Heart left ventricle (tissue), 16 donors: ENCODE data around the gene MSANTD4. TPM values are rescaled to one million over a fixed set of nuclear protein-coding genes. Genes with fewer than 3 reads are reported as not detected.
"Not testable (repeated sequence)": the region's sequence is repeated elsewhere in the genome, so short reads cannot be mapped to it uniquely, and the experiment has no call there.

ENCODE experiments used
- ATAC-seq, 4 donors: fragments of 200-7000 bp; cut with Tn5 transposase; one replicate each; pipeline ENCODE4 v1.9.1; 2020 to 2022; ENCODE audit warnings: moderate library complexity in 4 of 4, mild to moderate bottlenecking in 3 of 4, moderate number of reproducible peaks in 1 of 4
- DNase-seq, 5 donors: peaks; one replicate each; pipeline ENCODE4 v3.0.0-alpha.2; 2020
- H3K27ac ChIP-seq, 12 donors: fragments of 200-600 bp; sonication (generic) in 4 of 12; one replicate each; pipeline versions ENCODE4 v1.5.0 to v1.8.0; 2016 to 2022; ENCODE audit warnings: mild to moderate bottlenecking in 2 of 12
- H3K27me3 ChIP-seq, 9 donors: fragments of 200-600 bp; sonication (generic) in 2 of 9; one replicate each; pipeline versions ENCODE4 v1.5.1 to v1.8.0; 2016 to 2022; ENCODE audit warnings: mild to moderate bottlenecking in 3 of 9
- H3K36me3 ChIP-seq, 9 donors: fragments of 200-600 bp; sonication (generic) in 2 of 9; one replicate each; pipeline versions ENCODE4 v1.5.0 to v1.8.0; 2018 to 2022; ENCODE audit warnings: mild to moderate bottlenecking in 2 of 9
- H3K4me1 ChIP-seq, 12 donors: fragments of 200-600 bp; sonication (generic) in 4 of 12; one replicate each; pipeline versions ENCODE4 v1.5.0 to v1.8.0; 2016 to 2022; ENCODE audit warnings: mild to moderate bottlenecking in 3 of 12
- H3K4me3 ChIP-seq, 12 donors: fragments of 200-600 bp; sonication (generic) in 4 of 12; one replicate each; pipeline versions ENCODE4 v1.5.0 to v1.8.0; 2017 to 2022; ENCODE audit warnings: mild to moderate bottlenecking in 9 of 12, moderate library complexity in 4 of 12
- H3K9me3 ChIP-seq, 12 donors: fragments of 200-600 bp; sonication (generic) in 4 of 12; one replicate each; pipeline versions ENCODE4 v1.5.0 to v1.8.0; 2016 to 2022; ENCODE audit warnings: mild to moderate bottlenecking in 1 of 12
- POLR2A ChIP-seq, 2 donors: fragments of 450-650 bp; IDR thresholded peaks; one replicate each; pipeline ENCODE4 v1.6.1; 2017; ENCODE audit warnings: antibody characterized with exemption in 2 of 2, mild to moderate bottlenecking in 2 of 2, moderate library complexity in 2 of 2
- WGBS, 4 donors: extraction: QIAGEN DNeasy Blood & Tissue Kit in 2 of 4; methylation state at CpG; one replicate each; pipeline versions ENCODE4 v1.1.5 to v1.1.7; 2013 to 2018; 5-methylcytosine and 5-hydroxymethylcytosine counted together
- intact Hi-C, 10 donors: fragments of 100-400 bp; cut with DNase I; formaldehyde crosslinking; loops; one replicate each; pipeline versions ENCODE4 v1.11.1 to v1.14.2; 2022
- polyA plus RNA-seq, 2 donors: library from polyadenylated mRNA; stranded (reverse); fragments of 200-250 nt; gene quantifications; one replicate each; pipeline ENCODE4 v1.2.3, GENCODE V29; 2013
- total RNA-seq, 9 donors: library from RNA; depleted of rRNA in 2 of 9; stranded (reverse); fragments of >200 nt in 2 of 9; fragmentation: NEBNext Ultra II Directional in 3 of 9; extraction: Animal tissue kit (Norgen Biotek cat#: 25700) in 3 of 9; gene quantifications; one replicate each; pipeline versions ENCODE4 v1.1.0 to v1.2.4, GENCODE V29; 2016 to 2023
- TF ChIP-seq, protein P1 (sequence below), 12 donors: fragments of 200-600 bp; sonication (generic) in 4 of 12; IDR thresholded peaks; one replicate each; pipeline versions ENCODE4 v1.5.0 to v1.8.0; 2018 to 2022; ENCODE audit warnings: antibody characterized with exemption in 12 of 12, mild to moderate bottlenecking in 5 of 12
- donor health status: ischemic (EF 13 %, LVEDD 7.1; RV severe dilation, severe dysfunction).
- donor health status: healthy with polysubstance abuse.
- donor health status: DM: no; HTN: yes; CAD: no.
- donor health status: DM: no; HTN: no; CAD: no.
- donor health status: ischemic (EF 25% LVEDD 6.9; RV normal size, moderate dysfunction).
- donor health status: ischemic (EF 25% LVEDD 5.7; RV mildly dilated, moderate dysfunction).
- donor health status: healthy.
- donor health status: DM: yes; HTN: yes; CAD: no.
- donor health status: ischemic (EF 35%, LVEDD 5.7; RV mildly dilated, moderate dysfunction).
- donor health status: nonischemic (EF 11% LVEDD 7.7; RV severe dilation, severe dysfunction).
- donor health status: DM: yes; HTN: yes; CAD: no.
- donor health status: PGD.
- donor health status: ischemic (EF 29% LVEDD 5.4; RV normal size, mild dysfunction).
- donor health status: nonischemic (EF 23%, LVEDD 6.1; RV moderate dilation, normal function).

Gene MSANTD4
- total and polyA plus RNA-seq, 11 donors, result 7.3 to 28.7 (median 19.7) TPM

DNA sequence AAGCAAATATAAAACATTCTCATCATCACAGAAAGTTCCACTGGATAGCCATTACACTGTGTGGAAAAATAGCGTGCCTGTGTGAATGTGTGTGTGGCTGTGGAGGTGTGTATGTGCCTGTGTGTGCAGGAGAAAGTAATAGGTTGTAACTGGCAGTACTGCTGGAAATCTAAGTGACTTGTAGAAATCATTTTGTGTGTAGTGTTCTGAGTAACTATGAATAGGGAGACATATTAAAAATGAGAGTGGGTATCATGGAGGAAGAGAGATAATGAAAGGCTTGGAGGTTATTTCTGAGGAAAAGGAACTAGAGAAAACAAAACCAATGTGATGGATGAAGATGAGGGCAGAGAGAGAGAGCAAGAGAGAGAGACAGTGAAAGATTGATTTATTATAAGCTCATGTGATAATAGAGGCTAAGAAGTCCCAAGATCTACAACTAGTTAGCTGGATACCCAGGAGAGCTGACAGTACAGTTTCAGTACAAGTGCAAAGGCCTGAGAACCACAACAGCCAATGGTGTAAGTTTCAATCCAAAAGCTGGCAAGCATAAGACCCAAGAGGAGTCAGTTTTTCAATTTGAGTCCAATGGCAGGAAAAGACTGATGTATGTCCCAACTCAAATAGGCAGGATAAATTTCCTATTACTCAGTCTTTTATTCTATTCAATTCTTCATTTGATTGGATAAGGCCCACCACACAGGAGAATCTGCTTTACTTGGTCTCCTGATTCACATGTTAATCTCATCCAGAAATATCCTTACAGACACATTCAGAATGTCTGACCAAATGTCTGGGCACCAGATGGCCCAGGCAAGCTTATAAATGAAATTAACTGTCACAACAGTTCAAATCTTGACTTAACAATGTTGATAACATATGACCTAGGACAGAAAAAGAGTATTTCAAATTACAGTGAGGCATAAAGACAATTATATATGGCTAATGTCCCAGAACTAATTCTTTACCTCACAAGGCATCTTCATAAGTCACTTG lies 40.2 kb upstream of the MSANTD4 start:
- WGBS, 4 donors, result 91 to 100% (median 96%) methylated on average over 1 of the region's 1 CpG
- Histone ChIP-seq H3K27ac (no peak overlapping the region), H3K27me3 (no peaks in the 10 kb centered on the region), H3K4me3 (no peak overlapping the region), H3K4me1 (no peaks in the 10 kb centered on the region), H3K9me3 (no peaks in the 10 kb centered on the region), H3K36me3 (peaks cover 0 to 13% (median 0%) of the 10 kb centered on the region in 9 donors)
- TF ChIP-seq, protein P1, sequence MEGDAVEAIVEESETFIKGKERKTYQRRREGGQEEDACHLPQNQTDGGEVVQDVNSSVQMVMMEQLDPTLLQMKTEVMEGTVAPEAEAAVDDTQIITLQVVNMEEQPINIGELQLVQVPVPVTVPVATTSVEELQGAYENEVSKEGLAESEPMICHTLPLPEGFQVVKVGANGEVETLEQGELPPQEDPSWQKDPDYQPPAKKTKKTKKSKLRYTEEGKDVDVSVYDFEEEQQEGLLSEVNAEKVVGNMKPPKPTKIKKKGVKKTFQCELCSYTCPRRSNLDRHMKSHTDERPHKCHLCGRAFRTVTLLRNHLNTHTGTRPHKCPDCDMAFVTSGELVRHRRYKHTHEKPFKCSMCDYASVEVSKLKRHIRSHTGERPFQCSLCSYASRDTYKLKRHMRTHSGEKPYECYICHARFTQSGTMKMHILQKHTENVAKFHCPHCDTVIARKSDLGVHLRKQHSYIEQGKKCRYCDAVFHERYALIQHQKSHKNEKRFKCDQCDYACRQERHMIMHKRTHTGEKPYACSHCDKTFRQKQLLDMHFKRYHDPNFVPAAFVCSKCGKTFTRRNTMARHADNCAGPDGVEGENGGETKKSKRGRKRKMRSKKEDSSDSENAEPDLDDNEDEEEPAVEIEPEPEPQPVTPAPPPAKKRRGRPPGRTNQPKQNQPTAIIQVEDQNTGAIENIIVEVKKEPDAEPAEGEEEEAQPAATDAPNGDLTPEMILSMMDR (IDR thresholded peaks at IDR 0.05), result no peak
- no peak for TF ChIP-seq POLR2A (IDR thresholded peaks at IDR 0.05)
- DNase-seq, result no peak
- intact Hi-C loops, result no loop called here
- no peak for ATAC-seq

DNA sequence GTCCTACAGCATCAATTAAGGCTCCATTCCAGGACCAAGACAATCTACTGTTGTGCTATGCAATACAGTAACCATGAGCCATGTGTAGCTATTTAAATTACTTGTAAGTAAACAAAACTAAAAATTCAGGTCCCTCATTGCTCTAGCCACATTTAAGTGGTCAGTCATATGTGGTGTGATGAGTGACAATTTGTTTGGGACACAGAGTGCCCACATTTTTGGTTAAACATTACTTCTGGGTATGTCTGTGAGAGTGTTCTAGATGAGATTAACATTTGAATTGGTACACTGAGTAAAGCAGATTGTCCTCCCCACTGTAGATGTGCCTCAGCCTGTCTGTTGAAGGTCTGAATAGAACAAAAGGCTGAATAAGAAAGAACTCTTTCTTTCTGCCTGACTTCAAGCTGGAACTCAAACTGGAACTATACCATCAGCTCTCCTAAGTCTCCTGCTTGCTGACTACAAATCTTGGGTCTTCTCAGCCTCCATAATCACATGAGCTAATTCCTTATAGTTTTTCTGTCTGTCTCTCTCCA lies 39.3 kb upstream of the MSANTD4 start:
- TF ChIP-seq POLR2A (IDR thresholded peaks at IDR 0.05), result no peak
- TF ChIP-seq, protein P1 (IDR thresholded peaks at IDR 0.05), result no peak
- no peak for ATAC-seq
- Histone ChIP-seq H3K36me3 (peaks cover 0 to 13% (median 0%) of the 10 kb centered on the region in 9 donors), H3K27me3 (no peaks in the 10 kb centered on the region), H3K27ac (no peak overlapping the region), H3K4me3 (no peak overlapping the region), H3K4me1 (no peaks in the 10 kb centered on the region), H3K9me3 (no peaks in the 10 kb centered on the region)
- intact Hi-C loops, result no loop called here
- DNase-seq, result no peak

DNA sequence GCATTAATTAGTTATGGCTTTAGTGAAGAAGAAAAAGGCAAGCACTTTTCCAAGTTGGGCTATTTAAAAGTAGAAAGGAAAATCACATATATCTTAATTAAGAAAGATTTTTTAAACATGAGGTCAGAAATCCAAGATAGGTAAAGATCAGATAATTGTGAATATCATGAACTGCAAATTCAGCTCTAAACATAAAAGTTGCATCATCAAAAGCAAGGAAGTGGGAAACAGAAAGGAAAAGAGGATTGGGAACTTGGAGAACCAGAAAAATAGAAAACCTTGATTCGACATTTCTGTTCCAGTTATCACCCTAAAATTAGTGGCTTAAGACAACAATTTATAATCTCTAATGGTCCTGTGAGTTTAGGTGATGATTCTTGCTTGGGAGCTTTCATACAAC lies 37.6 kb upstream of the MSANTD4 start:
- 89 to 98% (median 96%) methylated on average over 1 of the region's 1 CpG for WGBS, 4 donors
- no peaks in the 10 kb centered on the region for H3K4me1 ChIP-seq
- H3K27ac ChIP-seq, result no peak overlapping the region
- DNase-seq (no peak), ATAC-seq (no peak)
- peaks cover 0 to 13% (median 0%) of the 10 kb centered on the region in 9 donors for H3K36me3 ChIP-seq
- H3K4me3 ChIP-seq, result no peak overlapping the region
- intact Hi-C loops, result no loop called here
- no peaks in the 10 kb centered on the region for H3K9me3 ChIP-seq
- TF ChIP-seq POLR2A (IDR thresholded peaks at IDR 0.05), result no peak
- no peaks in the 10 kb centered on the region for H3K27me3 ChIP-seq

DNA sequence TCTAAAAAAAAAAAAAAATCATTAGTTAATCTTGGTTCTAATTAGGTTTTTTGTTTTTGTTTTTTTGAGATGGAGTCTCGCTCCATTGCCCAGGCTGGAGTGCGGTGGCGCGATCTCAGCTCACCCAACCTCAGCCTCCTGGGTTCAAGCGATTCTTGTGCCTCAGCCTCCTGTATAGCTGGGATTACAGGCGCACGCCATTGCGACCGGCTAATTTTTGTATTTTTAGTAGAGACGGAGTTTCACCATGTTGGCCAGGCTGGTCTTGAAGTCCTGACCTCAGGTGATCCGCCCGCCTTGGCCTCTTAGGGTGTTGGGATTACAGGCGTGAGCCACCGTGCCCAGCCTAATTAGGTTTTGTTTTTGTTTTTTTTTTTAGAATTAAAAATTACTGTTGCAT lies 36.3 kb upstream of the MSANTD4 start:
- H3K9me3 ChIP-seq, intact Hi-C loops, DNase-seq, H3K4me1 ChIP-seq, H3K4me3 ChIP-seq, H3K27me3 ChIP-seq, ATAC-seq, H3K27ac ChIP-seq: not testable (repeated sequence)
- H3K36me3 ChIP-seq, result peaks cover 0 to 23% (median 0%) of the 10 kb centered on the region in 9 donors
- 90 to 99% (median 98%) methylated on average over 14 of the region's 14 CpGs for WGBS, 4 donors

DNA sequence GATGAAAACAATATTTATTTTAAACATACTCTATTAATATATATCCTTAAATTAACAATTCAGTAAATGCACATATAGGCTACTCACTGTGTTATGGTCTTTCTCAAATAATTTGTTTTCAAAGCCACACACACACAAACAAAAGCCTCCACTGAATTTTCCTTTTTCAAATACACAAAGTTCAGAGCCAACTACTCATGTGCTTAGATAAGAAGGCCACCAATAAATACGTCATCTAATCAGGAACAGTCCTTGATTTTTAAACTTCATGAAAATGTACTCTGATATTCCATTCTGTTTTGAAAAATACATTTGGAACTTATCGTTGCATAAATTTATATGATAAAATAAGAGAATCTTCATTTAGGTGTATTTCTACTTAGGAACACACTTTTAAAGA lies 29.1 kb upstream of the MSANTD4 start:
- TF ChIP-seq POLR2A (IDR thresholded peaks at IDR 0.05), result no peak
- TF ChIP-seq, protein P1 (IDR thresholded peaks at IDR 0.05), result no peak
- DNase-seq, result no peak
- H3K36me3 ChIP-seq, result peaks cover 0 to 13% (median 0%) of the 10 kb centered on the region in 9 donors
- no peak overlapping the region for H3K27ac ChIP-seq
- H3K27me3 ChIP-seq, result no peaks in the 10 kb centered on the region
- no peaks in the 10 kb centered on the region for H3K4me1 ChIP-seq
- intact Hi-C loops, result no loop called here
- H3K4me3 ChIP-seq, result no peak overlapping the region
- no peak for ATAC-seq
- no peaks in the 10 kb centered on the region for H3K9me3 ChIP-seq
- WGBS, 4 donors, result 62 to 66% (median 64%) methylated on average over 2 of the region's 2 CpGs
